HCT116 (cell line): ENCODE measurements around the gene CCSAP.

ENCODE experiments used
- EZH2phosphoT487 ChIP-seq: fragments of 200-600 bp; IDR thresholded peaks from 2 replicates; pipeline ENCODE4 v1.6.1; 2018; ENCODE audit warnings: antibody characterized with exemption, borderline replicate concordance
- FOSL1 ChIP-seq: IDR thresholded peaks from 2 replicates; pipeline ENCODE4 v1.6.1; 2012; ENCODE audit warnings: low read depth
- JUND ChIP-seq: IDR thresholded peaks from 2 replicates; pipeline ENCODE4 v1.6.1; 2012
- POLR2A ChIP-seq: IDR thresholded peaks from 2 replicates; pipeline ENCODE4 v1.7.0; 2011; ENCODE audit warnings: borderline replicate concordance; ENCODE audit not compliant: insufficient read depth, insufficient read length; ENCODE audit errors: extremely low read depth
- POLR2AphosphoS5 ChIP-seq: IDR thresholded peaks from 2 replicates; pipeline ENCODE4 v1.6.1; 2011; ENCODE audit warnings: mild to moderate bottlenecking, low read depth, low read length, moderate library complexity
- RAD21 ChIP-seq: IDR thresholded peaks from 2 replicates; pipeline ENCODE4 v1.6.1; 2012; ENCODE audit warnings: low read depth, mild to moderate bottlenecking
- SP1 ChIP-seq: IDR thresholded peaks from 2 replicates; pipeline ENCODE4 v1.6.1; 2012; ENCODE audit warnings: low read depth
- TCF7L2 ChIP-seq: IDR thresholded peaks from 2 replicates; pipeline ENCODE4 v1.7.0; 2011; ENCODE audit warnings: borderline replicate concordance, inconsistent platforms; ENCODE audit not compliant: insufficient read depth, insufficient read length; ENCODE audit errors: extremely low read depth
- YY1 ChIP-seq: IDR thresholded peaks from 2 replicates; pipeline ENCODE4 v1.6.1; 2011; ENCODE audit warnings: low read length, low read depth, moderate library complexity, mild to moderate bottlenecking; ENCODE audit not compliant: insufficient replicate concordance; ENCODE audit errors: extremely low read depth
- ZFX ChIP-seq: fragments of 450-650 bp; IDR thresholded peaks from 2 replicates; pipeline ENCODE4 v1.6.1; 2017
- TF ChIP-seq, protein P1 (sequence below), 3 experiments: fragments of 200-600 bp in 1 of 3; sonication (generic) in 1 of 3; IDR thresholded peaks in 2 of 3; conservative IDR thresholded peaks in 1 of 3; 2 replicates each; pipeline ENCODE4 v1.5.1; 2012 to 2017; ENCODE audit warnings: low read depth in 2 of 3, low read length in 2 of 3, antibody characterized with exemption in 1 of 3, borderline replicate concordance in 1 of 3, control low read depth in 1 of 3, mild to moderate bottlenecking in 1 of 3, mixed read lengths in 1 of 3, mixed run types in 1 of 3, moderate library complexity in 1 of 3; ENCODE audit not compliant: insufficient read depth in 1 of 3

DNA sequence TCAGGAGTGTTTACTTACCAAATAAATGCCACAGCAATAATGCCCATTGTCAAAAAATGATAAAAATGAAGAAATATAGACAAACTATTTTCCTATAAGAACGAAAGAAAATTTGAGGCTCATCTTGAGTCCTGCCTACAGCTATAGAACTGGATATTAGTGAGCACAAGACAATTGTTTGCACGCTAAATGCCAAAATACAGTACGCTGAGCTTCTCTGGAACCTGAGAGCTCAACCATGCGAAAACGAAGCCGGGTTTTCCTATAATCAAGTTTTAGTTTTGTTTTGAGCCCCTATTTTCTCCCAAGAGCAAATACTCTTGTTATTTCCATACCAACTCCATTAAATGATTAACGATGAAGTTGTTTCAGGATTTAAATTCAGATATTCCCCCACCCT is 42.0 kb upstream of the CCSAP start:
- no peak for TF ChIP-seq JUND
- TF ChIP-seq POLR2AphosphoS5 = no peak
- no peak for TF ChIP-seq FOSL1
- TF ChIP-seq ZFX = no peak
- no peak for TF ChIP-seq EZH2phosphoT487
- TF ChIP-seq, protein P1, sequence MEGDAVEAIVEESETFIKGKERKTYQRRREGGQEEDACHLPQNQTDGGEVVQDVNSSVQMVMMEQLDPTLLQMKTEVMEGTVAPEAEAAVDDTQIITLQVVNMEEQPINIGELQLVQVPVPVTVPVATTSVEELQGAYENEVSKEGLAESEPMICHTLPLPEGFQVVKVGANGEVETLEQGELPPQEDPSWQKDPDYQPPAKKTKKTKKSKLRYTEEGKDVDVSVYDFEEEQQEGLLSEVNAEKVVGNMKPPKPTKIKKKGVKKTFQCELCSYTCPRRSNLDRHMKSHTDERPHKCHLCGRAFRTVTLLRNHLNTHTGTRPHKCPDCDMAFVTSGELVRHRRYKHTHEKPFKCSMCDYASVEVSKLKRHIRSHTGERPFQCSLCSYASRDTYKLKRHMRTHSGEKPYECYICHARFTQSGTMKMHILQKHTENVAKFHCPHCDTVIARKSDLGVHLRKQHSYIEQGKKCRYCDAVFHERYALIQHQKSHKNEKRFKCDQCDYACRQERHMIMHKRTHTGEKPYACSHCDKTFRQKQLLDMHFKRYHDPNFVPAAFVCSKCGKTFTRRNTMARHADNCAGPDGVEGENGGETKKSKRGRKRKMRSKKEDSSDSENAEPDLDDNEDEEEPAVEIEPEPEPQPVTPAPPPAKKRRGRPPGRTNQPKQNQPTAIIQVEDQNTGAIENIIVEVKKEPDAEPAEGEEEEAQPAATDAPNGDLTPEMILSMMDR (IDR thresholded peaks at IDR 0.05 in 2 of 3, conservative IDR thresholded peaks at IDR 0.05 in 1 of 3; ENCODE audit: borderline replicate concordance in 1 of 3, insufficient read depth in 1 of 3, low read depth in 2 of 3, low read length in 2 of 3) = no peak
- TF ChIP-seq POLR2A = no peak
- no peak for TF ChIP-seq RAD21
- TF ChIP-seq SP1 = no peak
- no peak for TF ChIP-seq YY1
- no peak for TF ChIP-seq TCF7L2
